Measurements from ENCODE around the gene KRTAP5-3.

The KRTAP5-3 gene

GRCh38 chr11:1608363-1608762 is at the start of gene KRTAP5-3:
Gene KRTAP5-3, minus strand, starts transcription at chr11:1608463. Its CDS starts 78 bp downstream, at chr11:1608385.
- DNase-seq (ENCODE audit: low read depth) = no peak
- no peaks in the 10 kb centered on the region for H3K9me3 ChIP-seq (ENCODE audit: control insufficient read depth, low read length)
- peaks cover 34% of the 10 kb centered on the region for H3K27me3 ChIP-seq (replicated peaks; ENCODE audit: control insufficient read depth, insufficient read depth, low read length)
- H3K36me3 ChIP-seq (ENCODE audit: control insufficient read depth, insufficient read depth, low read length, severe bottlenecking) = no peaks in the 10 kb centered on the region
- H3K4me3 ChIP-seq (ENCODE audit: low read length) = no peak within 1 kb of the TSS
- H3K4me1 ChIP-seq (ENCODE audit: control insufficient read depth, insufficient read depth, low read length) = no peaks in the 10 kb centered on the region
- H3K9ac ChIP-seq (ENCODE audit: low read length) = no peak within 1 kb of the TSS

DNA sequence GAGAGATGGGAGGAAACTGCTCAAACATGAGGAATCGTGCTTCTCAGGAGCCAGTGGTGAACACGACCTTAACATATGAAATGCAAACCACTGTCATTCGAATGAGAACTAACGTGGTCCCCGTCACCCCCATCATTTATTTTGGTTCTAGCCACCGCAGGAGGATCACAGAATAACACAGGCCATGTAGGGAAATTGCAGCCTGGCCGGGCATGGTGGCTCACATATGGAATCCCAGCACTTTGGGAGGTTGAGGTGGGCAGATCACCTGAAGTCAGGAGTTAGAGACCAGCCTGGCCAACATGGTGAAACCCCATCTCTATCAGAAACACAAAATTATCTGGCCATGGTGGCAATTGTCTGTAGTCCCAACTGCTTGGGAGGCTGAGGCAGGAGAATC is 48.4 kb upstream of the KRTAP5-3 start:
- no peak overlapping the region for H3K9ac ChIP-seq (ENCODE audit: low read length)
- no peaks in the 10 kb centered on the region for H3K36me3 ChIP-seq (ENCODE audit: control insufficient read depth, insufficient read depth, low read length, severe bottlenecking)
- peaks cover 59% of the 10 kb centered on the region for H3K27me3 ChIP-seq (replicated peaks; ENCODE audit: control insufficient read depth, insufficient read depth, low read length)
- H3K9me3 ChIP-seq (ENCODE audit: control insufficient read depth, low read length) = no peaks in the 10 kb centered on the region
- no peak for DNase-seq (ENCODE audit: low read depth)
- no peaks in the 10 kb centered on the region for H3K4me1 ChIP-seq (ENCODE audit: control insufficient read depth, insufficient read depth, low read length)
- H3K4me3 ChIP-seq (ENCODE audit: low read length) = no peak overlapping the region

DNA sequence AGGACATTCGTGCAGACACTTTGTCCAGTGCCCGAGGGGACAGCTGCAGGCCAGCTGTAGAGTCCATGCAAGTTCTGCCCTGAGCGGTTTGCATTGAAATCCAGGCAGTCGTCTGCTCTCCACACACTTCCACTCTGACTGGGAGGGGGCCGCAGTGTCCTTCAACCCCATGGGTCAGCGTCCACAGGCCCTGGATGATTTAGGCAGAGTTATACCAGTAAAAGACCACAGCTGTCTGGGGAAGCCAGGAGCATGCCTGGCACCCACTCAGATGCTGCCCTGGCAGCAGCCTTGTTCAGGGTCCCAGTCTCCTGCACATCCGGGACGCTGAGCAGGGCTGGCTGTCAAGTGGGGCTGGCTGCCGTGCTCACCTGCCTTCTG is 47.8 kb upstream of the KRTAP5-3 start:
- peaks cover 65% of the 10 kb centered on the region for H3K27me3 ChIP-seq (replicated peaks; ENCODE audit: control insufficient read depth, insufficient read depth, low read length)

GRCh38 chr11:1655168-1656060 is 47.2 kb upstream of the KRTAP5-3 start:
- DNase-seq (ENCODE audit: low read depth) = no peak
- H3K27me3 ChIP-seq (replicated peaks; ENCODE audit: control insufficient read depth, insufficient read depth, low read length) = peaks cover 69% of the 10 kb centered on the region
- H3K4me1 ChIP-seq (ENCODE audit: control insufficient read depth, insufficient read depth, low read length) = no peaks in the 10 kb centered on the region
- no peaks in the 10 kb centered on the region for H3K9me3 ChIP-seq (ENCODE audit: control insufficient read depth, low read length)
- H3K9ac ChIP-seq (ENCODE audit: low read length) = no peak overlapping the region
- H3K36me3 ChIP-seq (ENCODE audit: control insufficient read depth, insufficient read depth, low read length, severe bottlenecking) = no peaks in the 10 kb centered on the region
- H3K4me3 ChIP-seq (ENCODE audit: low read length) = no peak overlapping the region

More for the DNA sequence above, 47.8 kb upstream of the KRTAP5-3 start:
- no peak for DNase-seq (ENCODE audit: low read depth)
- Histone ChIP-seq H3K36me3 (ENCODE audit: control insufficient read depth, insufficient read depth, low read length, severe bottlenecking) (no peaks in the 10 kb centered on the region), H3K9me3 (ENCODE audit: control insufficient read depth, low read length) (no peaks in the 10 kb centered on the region), H3K4me3 (ENCODE audit: low read length) (no peak overlapping the region), H3K4me1 (ENCODE audit: control insufficient read depth, insufficient read depth, low read length) (no peaks in the 10 kb centered on the region), H3K9ac (ENCODE audit: low read length) (no peak overlapping the region)

- Histone ChIP-seq H3K9me3 (ENCODE audit: control insufficient read depth, low read length) (no peaks in the 10 kb centered on the region), H3K9ac (ENCODE audit: low read length) (no peak overlapping the region), H3K36me3 (ENCODE audit: control insufficient read depth, insufficient read depth, low read length, severe bottlenecking) (no peaks in the 10 kb centered on the region), H3K27me3 (replicated peaks; ENCODE audit: control insufficient read depth, insufficient read depth, low read length) (peaks cover 65% of the 10 kb centered on the region), H3K4me3 (ENCODE audit: low read length) (no peak overlapping the region), H3K4me1 (ENCODE audit: control insufficient read depth, insufficient read depth, low read length) (no peaks in the 10 kb centered on the region)
- no peak for DNase-seq (ENCODE audit: low read depth)
Measured at GRCh38 chr11:1654388-1655167, 46.3 kb upstream of the KRTAP5-3 start.

DNA sequence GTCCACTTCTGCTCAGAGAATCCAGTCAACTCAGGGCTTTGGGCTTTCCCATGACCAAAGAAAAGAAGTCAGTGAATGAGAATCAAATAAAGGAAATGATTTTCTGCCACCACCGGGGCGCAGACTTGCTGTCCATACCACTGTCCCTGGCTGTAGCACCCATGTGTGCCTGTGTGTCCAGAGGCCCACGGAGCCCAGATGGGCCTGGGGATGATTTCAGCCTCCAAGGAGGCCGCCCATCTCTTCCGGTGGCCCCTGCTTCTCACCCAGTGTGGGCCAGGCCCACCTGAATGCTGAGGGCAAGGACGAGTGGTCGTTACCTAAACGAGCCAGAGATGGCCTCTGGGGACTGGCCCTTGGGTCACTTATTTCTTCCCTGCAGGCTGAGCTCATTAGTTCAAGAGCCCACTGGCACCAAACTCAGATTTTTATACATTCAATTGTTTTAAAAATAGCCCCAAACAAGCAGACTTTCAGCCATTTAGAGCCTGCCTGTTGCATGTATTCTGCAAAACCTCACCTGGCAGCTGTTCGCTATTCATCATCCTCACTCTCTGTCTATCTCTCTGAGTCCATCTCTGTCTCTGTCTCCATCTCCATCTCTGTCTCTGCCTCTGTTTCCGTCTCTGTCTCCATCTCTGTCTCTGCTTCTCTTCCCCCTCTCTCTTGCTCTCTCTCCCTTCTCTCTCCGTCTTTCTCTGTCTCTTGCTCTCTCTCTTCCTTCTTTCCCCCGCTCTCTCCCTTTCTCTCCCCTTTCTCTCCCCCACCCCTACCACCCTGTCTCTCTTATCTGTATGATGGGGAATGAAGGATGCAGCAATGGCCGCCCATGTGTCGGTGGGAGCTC is 45.5 kb upstream of the KRTAP5-3 start:
- no peaks in the 10 kb centered on the region for H3K36me3 ChIP-seq (ENCODE audit: control insufficient read depth, insufficient read depth, low read length, severe bottlenecking)
- H3K9me3 ChIP-seq (ENCODE audit: control insufficient read depth, low read length) = no peaks in the 10 kb centered on the region
- peaks cover 63% of the 10 kb centered on the region for H3K27me3 ChIP-seq (replicated peaks; ENCODE audit: control insufficient read depth, insufficient read depth, low read length)
- DNase-seq (ENCODE audit: low read depth) = no peak
- H3K9ac ChIP-seq (ENCODE audit: low read length) = no peak overlapping the region
- H3K4me1 ChIP-seq (ENCODE audit: control insufficient read depth, insufficient read depth, low read length) = no peaks in the 10 kb centered on the region
- H3K4me3 ChIP-seq (ENCODE audit: low read length) = no peak overlapping the region

GRCh38 chr11:1652771-1653540 is 44.7 kb upstream of the KRTAP5-3 start:
- H3K9ac ChIP-seq (ENCODE audit: low read length) = no peak overlapping the region
- no peaks in the 10 kb centered on the region for H3K36me3 ChIP-seq (ENCODE audit: control insufficient read depth, insufficient read depth, low read length, severe bottlenecking)
- H3K27me3 ChIP-seq (replicated peaks; ENCODE audit: control insufficient read depth, insufficient read depth, low read length) = peaks cover 63% of the 10 kb centered on the region
- no peak overlapping the region for H3K4me3 ChIP-seq (ENCODE audit: low read length)
- H3K4me1 ChIP-seq (ENCODE audit: control insufficient read depth, insufficient read depth, low read length) = no peaks in the 10 kb centered on the region
- DNase-seq (ENCODE audit: low read depth) = peak; percentile 87
- no peaks in the 10 kb centered on the region for H3K9me3 ChIP-seq (ENCODE audit: control insufficient read depth, low read length)

DNA sequence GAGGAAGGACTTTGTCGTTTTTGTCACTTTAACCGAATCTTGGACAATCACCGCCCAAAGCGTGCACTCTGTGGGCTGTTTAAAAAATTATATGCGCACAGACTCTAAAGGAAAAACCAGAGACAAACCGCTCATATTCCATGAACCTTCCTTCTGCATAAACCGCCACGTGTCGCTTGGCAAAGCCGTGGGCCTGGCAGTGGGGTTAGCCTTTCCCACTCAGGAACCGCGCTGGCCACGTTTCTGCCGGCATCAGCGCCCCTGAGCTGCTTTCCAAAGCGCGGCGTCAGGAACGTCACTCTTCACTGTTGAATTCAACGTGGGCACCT is 44.1 kb upstream of the KRTAP5-3 start:
- H3K9me3 ChIP-seq (ENCODE audit: control insufficient read depth, low read length) = no peaks in the 10 kb centered on the region
- H3K4me3 ChIP-seq (ENCODE audit: low read length) = no peak overlapping the region
- peaks cover 62% of the 10 kb centered on the region for H3K27me3 ChIP-seq (replicated peaks; ENCODE audit: control insufficient read depth, insufficient read depth, low read length)
- DNase-seq (ENCODE audit: low read depth) = no peak
- H3K9ac ChIP-seq (ENCODE audit: low read length) = no peak overlapping the region
- no peaks in the 10 kb centered on the region for H3K4me1 ChIP-seq (ENCODE audit: control insufficient read depth, insufficient read depth, low read length)
- H3K36me3 ChIP-seq (ENCODE audit: control insufficient read depth, insufficient read depth, low read length, severe bottlenecking) = no peaks in the 10 kb centered on the region

- Histone ChIP-seq H3K9me3 (ENCODE audit: control insufficient read depth, low read length) (no peaks in the 10 kb centered on the region), H3K36me3 (ENCODE audit: control insufficient read depth, insufficient read depth, low read length, severe bottlenecking) (no peaks in the 10 kb centered on the region), H3K9ac (ENCODE audit: low read length) (no peak overlapping the region), H3K4me3 (ENCODE audit: low read length) (no peak overlapping the region), H3K4me1 (ENCODE audit: control insufficient read depth, insufficient read depth, low read length) (no peaks in the 10 kb centered on the region), H3K27me3 (replicated peaks; ENCODE audit: control insufficient read depth, insufficient read depth, low read length) (peaks cover 58% of the 10 kb centered on the region)
- no peak for DNase-seq (ENCODE audit: low read depth)
Measured at GRCh38 chr11:1652026-1652425, 43.8 kb upstream of the KRTAP5-3 start.

DNA sequence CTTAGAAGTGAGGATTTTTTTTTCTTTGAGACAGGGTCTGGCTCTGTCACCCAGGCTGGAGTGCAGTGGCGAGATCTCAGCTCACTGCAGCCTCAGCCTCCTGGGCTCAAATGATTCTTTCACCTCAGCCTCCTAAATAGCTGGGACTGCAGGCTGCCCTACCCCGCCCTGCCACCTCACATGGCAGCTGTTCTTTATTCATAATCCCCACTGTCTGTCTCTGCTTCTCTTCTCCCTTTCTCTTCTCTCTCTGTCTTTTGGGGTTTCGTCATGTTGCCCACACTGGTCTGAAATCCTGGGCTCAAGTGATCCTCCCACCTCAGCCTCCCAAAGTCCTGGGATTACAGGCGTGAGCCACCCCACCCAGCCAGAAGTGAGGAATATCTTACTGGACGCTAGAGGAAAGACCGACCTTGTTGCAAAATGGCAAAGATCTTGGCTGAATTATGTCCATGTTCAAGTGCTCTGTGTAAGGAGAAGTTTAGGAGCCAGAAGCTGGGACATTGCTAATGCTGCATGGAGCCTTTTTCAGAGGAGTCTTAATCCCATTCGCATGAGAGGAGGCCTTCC is 43.2 kb upstream of the KRTAP5-3 start:
- no peak overlapping the region for H3K9ac ChIP-seq (ENCODE audit: low read length)
- no peak for DNase-seq (ENCODE audit: low read depth)
- no peaks in the 10 kb centered on the region for H3K4me1 ChIP-seq (ENCODE audit: control insufficient read depth, insufficient read depth, low read length)
- H3K36me3 ChIP-seq (ENCODE audit: control insufficient read depth, insufficient read depth, low read length, severe bottlenecking) = no peaks in the 10 kb centered on the region
- H3K4me3 ChIP-seq (ENCODE audit: low read length) = no peak overlapping the region
- peaks cover 55% of the 10 kb centered on the region for H3K27me3 ChIP-seq (replicated peaks; ENCODE audit: control insufficient read depth, insufficient read depth, low read length)
- no peaks in the 10 kb centered on the region for H3K9me3 ChIP-seq (ENCODE audit: control insufficient read depth, low read length)
